ENCODE results near the gene OR51E2.

OR51E2 gene

DNA sequence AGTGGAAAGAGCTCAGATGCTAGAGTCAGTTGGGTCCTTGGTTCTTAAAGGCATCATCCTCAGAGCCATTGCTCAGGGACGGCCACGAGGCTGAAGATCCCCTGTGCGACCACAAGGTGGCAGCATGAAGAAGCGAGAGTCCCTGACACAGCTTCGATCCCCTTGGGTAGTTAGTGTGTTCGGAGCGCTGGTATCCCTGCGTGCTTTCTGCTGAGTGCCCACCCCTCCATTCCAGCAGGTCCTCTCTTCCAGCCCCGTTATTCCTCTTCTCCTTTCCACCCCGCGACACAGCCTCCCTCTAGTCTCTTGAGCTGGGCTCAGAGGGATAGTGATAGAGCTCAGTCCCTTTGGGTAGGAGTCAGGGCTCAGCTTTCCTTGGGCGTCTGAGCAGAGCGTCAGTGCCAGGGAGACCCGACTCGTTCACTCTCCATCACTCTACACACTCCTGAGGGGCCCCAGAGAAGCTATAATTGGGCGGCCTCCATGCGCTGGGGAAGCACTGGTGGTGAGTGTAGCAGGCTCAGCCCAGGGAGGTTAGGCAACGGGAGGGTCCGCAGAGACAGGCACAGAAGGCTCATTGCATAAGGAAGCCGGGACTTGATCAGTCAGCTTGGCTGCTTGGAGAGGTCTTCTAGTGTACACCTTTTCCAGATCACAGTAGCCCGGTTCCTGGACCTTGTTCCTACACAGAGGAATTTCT lies 60.5 kb downstream of the OR51E2 start, which contains the start of gene OR51D1:
Gene OR51D1, plus strand, starts transcription at position 516 of the 700 bp plus-strand sequence. CDS start 2,314 bp downstream, outside the sequence.
- no peak for TF ChIP-seq ZFX (IDR thresholded peaks at IDR 0.05; ENCODE audit: borderline replicate concordance)
- TF ChIP-seq, protein P1, sequence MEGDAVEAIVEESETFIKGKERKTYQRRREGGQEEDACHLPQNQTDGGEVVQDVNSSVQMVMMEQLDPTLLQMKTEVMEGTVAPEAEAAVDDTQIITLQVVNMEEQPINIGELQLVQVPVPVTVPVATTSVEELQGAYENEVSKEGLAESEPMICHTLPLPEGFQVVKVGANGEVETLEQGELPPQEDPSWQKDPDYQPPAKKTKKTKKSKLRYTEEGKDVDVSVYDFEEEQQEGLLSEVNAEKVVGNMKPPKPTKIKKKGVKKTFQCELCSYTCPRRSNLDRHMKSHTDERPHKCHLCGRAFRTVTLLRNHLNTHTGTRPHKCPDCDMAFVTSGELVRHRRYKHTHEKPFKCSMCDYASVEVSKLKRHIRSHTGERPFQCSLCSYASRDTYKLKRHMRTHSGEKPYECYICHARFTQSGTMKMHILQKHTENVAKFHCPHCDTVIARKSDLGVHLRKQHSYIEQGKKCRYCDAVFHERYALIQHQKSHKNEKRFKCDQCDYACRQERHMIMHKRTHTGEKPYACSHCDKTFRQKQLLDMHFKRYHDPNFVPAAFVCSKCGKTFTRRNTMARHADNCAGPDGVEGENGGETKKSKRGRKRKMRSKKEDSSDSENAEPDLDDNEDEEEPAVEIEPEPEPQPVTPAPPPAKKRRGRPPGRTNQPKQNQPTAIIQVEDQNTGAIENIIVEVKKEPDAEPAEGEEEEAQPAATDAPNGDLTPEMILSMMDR (IDR thresholded peaks at IDR 0.05) = peak; percentile 89
- no peak within 1 kb of the TSS for H3K27ac ChIP-seq

DNA sequence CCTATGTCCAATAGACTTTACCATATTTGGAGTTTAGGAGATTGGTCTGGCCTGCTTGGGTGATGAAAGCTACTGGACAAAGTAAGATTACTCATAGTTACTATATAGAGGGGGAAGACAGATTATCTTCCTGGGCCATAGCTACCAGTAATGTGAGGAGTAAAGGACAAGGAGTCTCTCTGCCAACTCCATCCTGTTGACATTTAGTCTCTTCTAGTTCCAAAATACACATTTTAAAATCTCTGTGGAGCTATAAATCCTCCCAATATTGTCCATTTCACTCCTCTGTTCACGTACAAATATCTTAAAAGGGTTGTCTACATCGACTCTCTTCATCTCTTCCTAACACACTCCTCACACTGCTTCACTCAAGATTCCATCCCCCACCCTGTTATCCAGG lies 61.5 kb downstream of the OR51E2 start:
- TF ChIP-seq, protein P1 (IDR thresholded peaks at IDR 0.05) = no peak
- no peak for TF ChIP-seq ZFX (IDR thresholded peaks at IDR 0.05; ENCODE audit: borderline replicate concordance)
- no peak overlapping the region for H3K27ac ChIP-seq

Data from 22Rv1 (cell line).